Measurements from ENCODE around the gene UBE4B.

Gene UBE4B

GRCh38 chr1:10060311-10061100 is 27.7 kb downstream of the UBE4B start:
- no peaks in the 10 kb centered on the region for H3K9me3 ChIP-seq (ENCODE audit: insufficient read depth, low read length, severe bottlenecking)
- no peak overlapping the region for H2AFZ ChIP-seq (ENCODE audit: low read depth, low read length)
- ATAC-seq (ENCODE audit: insufficient read depth, low read depth) (no peak), DNase-seq (no peak)
- H3K4me3 ChIP-seq (ENCODE audit: low read depth in 1 of 2, low read length in 2 of 2): no peak overlapping the region
- no peaks in the 10 kb centered on the region for H3K4me1 ChIP-seq (ENCODE audit: insufficient read depth, low read length)
- no peak overlapping the region for H3K4me2 ChIP-seq (ENCODE audit: insufficient read depth, low read length)
- H4K20me1 ChIP-seq (ENCODE audit: insufficient read depth, low read length): peaks cover 19% of the 10 kb centered on the region
- no peak for TF ChIP-seq EZH2 (IDR thresholded peaks at IDR 0.05; ENCODE audit: borderline replicate concordance, low read depth, low read length, severe bottlenecking)
- H3K27me3 ChIP-seq (ENCODE audit: insufficient read depth, low read length, poor library complexity): no peaks in the 10 kb centered on the region
- peaks cover 72% of the 10 kb centered on the region for H3K79me2 ChIP-seq (ENCODE audit: insufficient read depth, low read length)
- H3K27ac ChIP-seq (ENCODE audit: low read length): no peak overlapping the region
- peaks cover 15% of the 10 kb centered on the region; the same call in 1 of the 2 replicates for H3K36me3 ChIP-seq (ENCODE audit: insufficient read depth, low read length)
- no peak overlapping the region for H3K9ac ChIP-seq (ENCODE audit: low read depth, low read length)

GRCh38 chr1:10061276-10061675 is 28.5 kb downstream of the UBE4B start:
- no peaks in the 10 kb centered on the region for H3K4me1 ChIP-seq (ENCODE audit: insufficient read depth, low read length)
- H4K20me1 ChIP-seq (ENCODE audit: insufficient read depth, low read length): peaks cover 23% of the 10 kb centered on the region
- H3K4me3 ChIP-seq (ENCODE audit: low read depth in 1 of 2, low read length in 2 of 2): no peak overlapping the region
- H3K36me3 ChIP-seq (ENCODE audit: insufficient read depth, low read length): peaks cover 14% of the 10 kb centered on the region; the same call in 1 of the 2 replicates
- no peak overlapping the region for H2AFZ ChIP-seq (ENCODE audit: low read depth, low read length)
- peaks cover 72% of the 10 kb centered on the region for H3K79me2 ChIP-seq (ENCODE audit: insufficient read depth, low read length)
- H3K9me3 ChIP-seq (ENCODE audit: insufficient read depth, low read length, severe bottlenecking): no peaks in the 10 kb centered on the region
- H3K27ac ChIP-seq (ENCODE audit: low read length): no peak overlapping the region
- DNase-seq (no peak), ATAC-seq (ENCODE audit: insufficient read depth, low read depth) (no peak)
- TF ChIP-seq EZH2 (IDR thresholded peaks at IDR 0.05; ENCODE audit: borderline replicate concordance, low read depth, low read length, severe bottlenecking): no peak
- no peak for TF ChIP-seq CTCF (IDR thresholded peaks at IDR 0.05; ENCODE audit: borderline replicate concordance, extremely low read depth, low read length, poor library complexity, severe bottlenecking)
- no peak overlapping the region for H3K9ac ChIP-seq (ENCODE audit: low read depth, low read length)
- no peaks in the 10 kb centered on the region for H3K27me3 ChIP-seq (ENCODE audit: insufficient read depth, low read length, poor library complexity)
- H3K4me2 ChIP-seq (ENCODE audit: insufficient read depth, low read length): no peak overlapping the region

GRCh38 chr1:10063878-10064277 is 31.1 kb downstream of the UBE4B start:
- Histone ChIP-seq H3K27me3 (ENCODE audit: insufficient read depth, low read length, poor library complexity) (no peaks in the 10 kb centered on the region), H3K4me3 (ENCODE audit: low read depth in 1 of 2, low read length in 2 of 2) (no peak overlapping the region), H3K4me2 (ENCODE audit: insufficient read depth, low read length) (no peak overlapping the region), H2AFZ (ENCODE audit: low read depth, low read length) (no peak overlapping the region), H3K79me2 (ENCODE audit: insufficient read depth, low read length) (peaks cover 62% of the 10 kb centered on the region), H3K9ac (ENCODE audit: low read depth, low read length) (no peak overlapping the region), H3K9me3 (ENCODE audit: insufficient read depth, low read length, severe bottlenecking) (no peaks in the 10 kb centered on the region), H3K4me1 (ENCODE audit: insufficient read depth, low read length) (no peaks in the 10 kb centered on the region), H3K36me3 (ENCODE audit: insufficient read depth, low read length) (peaks cover 6% of the 10 kb centered on the region; the same call in 1 of the 2 replicates), H3K27ac (ENCODE audit: low read length) (no peak overlapping the region), H4K20me1 (ENCODE audit: insufficient read depth, low read length) (peaks cover 11% of the 10 kb centered on the region; the same call in 1 of the 2 replicates)
- no peak for DNase-seq
- ATAC-seq (ENCODE audit: insufficient read depth, low read depth): no peak
- TF ChIP-seq EZH2 (IDR thresholded peaks at IDR 0.05; ENCODE audit: borderline replicate concordance, low read depth, low read length, severe bottlenecking): no peak
- TF ChIP-seq CTCF (IDR thresholded peaks at IDR 0.05; ENCODE audit: borderline replicate concordance, extremely low read depth, low read length, poor library complexity, severe bottlenecking): no peak

All from DND-41 (cell line).